ENCODE data around the gene CRTC2.

CRTC2 gene

GRCh38 chr1:153970346-153970745 is 11.9 kb upstream of the CRTC2 start:
- no peak for DNase-seq

DNA sequence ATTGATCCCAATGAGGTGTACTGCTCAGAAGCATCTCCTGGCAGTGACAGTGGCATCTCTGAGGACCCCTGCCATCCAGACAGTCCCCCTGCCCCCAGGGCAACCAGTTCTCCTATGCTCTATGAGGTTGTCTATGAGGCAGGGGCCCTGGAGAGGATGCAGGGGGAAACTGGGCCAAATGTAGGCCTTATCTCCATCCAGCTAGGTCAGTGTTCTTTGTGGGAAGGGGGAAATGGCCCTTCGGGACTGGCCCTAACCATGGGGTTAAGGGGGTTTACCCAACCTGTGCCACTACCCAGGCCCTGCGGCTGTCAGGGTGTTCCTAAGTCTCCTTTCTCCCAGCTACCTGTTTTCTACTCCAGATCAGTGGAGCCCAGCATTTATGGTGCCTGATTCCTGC is 10.6 kb upstream of the CRTC2 start:
- no peak for DNase-seq

DNA sequence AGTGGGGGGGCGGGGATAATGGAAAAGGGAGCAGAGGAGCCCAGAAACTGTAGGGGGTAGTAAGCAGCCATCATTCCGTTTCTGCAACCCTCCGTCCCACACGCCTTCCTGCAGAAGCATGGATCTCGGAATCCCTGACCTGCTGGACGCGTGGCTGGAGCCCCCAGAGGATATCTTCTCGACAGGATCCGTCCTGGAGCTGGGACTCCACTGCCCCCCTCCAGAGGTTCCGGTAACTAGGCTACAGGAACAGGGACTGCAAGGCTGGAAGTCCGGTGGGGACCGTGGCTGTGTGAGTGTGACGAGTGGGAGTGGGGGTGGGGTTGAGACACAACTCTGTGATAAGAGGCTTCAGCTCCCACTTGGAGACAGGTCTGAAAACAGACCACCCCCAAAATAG is 10.0 kb upstream of the CRTC2 start:
- no peak for DNase-seq

DNA sequence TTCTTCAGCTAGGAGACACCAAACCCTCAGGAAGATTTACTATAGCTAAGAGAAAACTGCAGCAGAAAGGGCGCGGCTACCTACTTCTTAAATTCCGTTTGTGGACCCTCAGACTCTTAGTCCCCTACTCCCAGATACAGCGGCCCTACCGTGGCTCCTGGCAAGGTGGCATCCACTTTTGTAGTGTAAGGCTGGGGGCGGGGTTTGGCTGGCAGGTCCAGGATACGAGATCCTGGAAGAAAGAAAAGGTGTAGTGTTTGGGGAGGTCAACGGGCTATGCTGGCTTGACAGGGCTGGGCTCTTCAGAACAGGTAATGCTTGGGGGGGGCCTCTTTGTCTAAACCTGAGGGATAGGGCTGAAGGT is 9.6 kb upstream of the CRTC2 start:
- DNase-seq, result peak; percentile 38

DNA sequence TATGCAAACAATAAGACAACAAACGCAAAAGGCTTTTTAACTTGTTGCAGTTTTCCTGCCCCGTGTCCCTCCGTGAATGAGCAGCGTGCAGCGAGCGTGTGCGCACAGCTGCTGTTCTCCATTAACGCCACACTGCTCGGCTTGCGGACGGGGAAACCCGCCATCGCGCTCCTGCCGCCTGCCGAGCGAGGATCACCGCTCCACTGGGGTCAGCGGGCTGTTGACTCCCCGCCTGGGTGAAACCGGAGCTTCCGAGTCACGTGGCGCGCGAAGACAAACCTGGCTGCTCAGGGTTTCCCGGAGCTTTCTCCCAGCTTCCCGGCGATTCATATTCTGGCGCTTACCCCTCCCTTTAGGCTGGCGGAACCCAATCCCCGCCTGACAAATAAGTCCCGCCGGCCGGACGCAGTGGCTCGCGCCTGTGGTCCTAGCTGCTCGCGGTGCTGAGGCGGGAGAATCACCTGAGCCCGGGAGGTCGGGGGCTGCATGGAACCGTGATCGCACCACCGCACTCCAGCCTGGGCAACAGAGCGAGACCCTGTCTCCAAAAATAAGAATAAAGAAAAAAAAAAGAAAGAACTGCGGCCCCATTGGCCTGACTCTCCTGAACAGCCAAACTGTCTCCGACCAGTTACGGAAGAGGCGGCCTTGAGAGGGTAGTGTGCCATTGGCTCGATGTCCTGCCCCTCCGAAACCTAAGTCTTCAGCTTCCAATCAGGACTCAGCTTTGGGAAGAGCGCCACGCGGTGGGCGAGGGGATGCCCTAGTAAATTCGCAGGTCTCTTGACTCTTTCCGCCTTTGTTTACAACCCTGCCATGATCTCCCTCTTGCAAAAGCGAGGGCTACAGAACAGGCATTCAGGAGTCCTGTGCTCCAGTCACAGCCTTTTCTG is 8.9 kb upstream of the CRTC2 start, which contains the start of gene CREB3L4:
TSS of gene CREB3L4 (plus strand) at position 796 of the 893 bp plus-strand sequence. CDS start 624 bp downstream, outside the sequence.
- DNase-seq, result peak; percentile 97

GRCh38 chr1:153963850-153964331 is 5.5 kb upstream of the CRTC2 start:
- peak; percentile 40 for DNase-seq

GRCh38 chr1:153963030-153963849 is 4.8 kb upstream of the CRTC2 start, which contains the start of gene SLC39A1:
TSS of gene SLC39A1 (minus strand) at chr1:153963537. CDS start at chr1:153962715, 822 bp downstream.
- DNase-seq, result peak; percentile 97

DNA sequence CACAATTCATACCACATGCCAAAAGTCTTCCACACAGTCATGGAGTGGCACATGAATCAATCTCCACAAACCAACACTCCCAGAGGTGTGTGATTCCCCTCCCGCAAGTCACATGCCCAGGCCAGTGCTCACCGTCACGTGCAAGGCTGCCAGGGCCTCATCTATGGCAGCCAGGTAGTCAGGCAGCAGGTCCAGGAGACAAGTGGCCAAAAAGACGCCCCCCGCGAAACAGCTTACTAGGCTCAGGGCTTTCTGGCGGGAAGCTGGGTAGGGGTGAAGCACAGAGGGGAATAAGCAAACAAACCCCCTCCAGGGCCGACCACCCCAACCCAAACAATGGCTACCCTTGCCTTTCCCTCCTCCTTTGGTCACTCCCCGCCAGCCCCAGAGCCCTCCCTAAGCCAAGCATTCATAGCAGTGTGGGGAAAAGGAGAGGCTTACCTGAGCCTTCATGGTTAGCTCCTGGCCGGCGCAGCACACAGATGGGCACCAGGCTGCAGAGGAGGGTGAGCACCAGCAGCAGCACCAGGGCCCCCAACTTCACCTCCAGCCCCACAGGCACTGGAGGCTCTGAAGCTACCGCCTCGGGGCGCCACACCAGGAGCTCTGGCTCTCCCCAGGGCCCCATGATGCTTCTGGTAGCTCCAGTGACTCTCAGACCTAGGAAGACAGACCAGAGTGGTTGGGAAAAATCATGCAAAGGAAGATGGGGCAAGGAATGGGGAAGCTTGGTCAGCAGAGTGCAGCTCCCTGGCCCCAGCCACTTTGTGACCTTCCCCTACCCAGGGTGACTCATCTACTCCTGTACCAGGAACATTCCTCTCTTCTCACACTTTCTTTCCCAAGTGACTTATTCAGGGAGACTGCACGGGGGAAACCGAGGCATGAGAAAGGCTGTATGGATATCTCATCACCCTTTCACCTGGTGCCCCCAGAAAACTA is 3.9 kb upstream of the CRTC2 start:
- no peak for DNase-seq

DNA sequence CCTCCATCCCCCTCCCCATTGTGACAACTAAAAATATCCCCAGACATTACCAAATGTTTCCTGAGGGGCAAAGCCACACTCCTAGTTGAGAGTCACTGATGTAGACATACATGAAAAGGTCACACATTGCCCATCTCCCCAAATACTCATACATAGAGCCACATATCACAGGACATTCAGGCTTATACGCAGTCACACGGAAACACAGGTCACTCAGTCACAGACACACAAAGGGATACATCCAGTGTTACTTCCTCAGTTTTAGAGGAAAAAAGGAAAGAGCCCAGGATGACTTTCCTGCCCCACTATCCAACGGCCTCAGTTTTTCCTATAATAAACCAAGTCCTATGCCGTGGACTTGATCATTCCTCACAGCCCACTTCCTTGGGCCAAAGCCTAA is 3.0 kb upstream of the CRTC2 start:
- DNase-seq, result no peak

DNA sequence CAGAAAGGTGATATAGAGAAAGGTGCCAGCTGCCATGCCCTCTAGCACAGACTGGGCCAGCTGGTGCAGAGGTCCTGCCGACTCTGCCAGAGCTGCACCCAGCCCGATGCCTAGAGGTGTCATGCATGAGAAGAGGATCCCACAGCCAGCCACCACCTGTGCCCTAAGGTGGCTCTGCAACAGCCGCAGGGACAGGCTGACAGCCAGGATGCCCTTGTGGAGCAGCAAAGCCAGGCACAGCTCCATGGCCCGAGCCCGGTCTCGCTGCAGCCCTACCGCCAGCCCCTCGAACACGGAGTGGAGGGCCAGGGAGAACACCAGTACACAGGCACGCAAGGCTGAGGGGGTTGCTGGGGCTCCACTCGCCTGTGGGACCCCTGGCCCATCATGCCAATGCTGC is 1.8 kb upstream of the CRTC2 start:
- DNase-seq, result no peak

- no peak for DNase-seq
These were observed 1.0 kb upstream of the CRTC2 start for GRCh38 chr1:153959454-153959853.

DNA sequence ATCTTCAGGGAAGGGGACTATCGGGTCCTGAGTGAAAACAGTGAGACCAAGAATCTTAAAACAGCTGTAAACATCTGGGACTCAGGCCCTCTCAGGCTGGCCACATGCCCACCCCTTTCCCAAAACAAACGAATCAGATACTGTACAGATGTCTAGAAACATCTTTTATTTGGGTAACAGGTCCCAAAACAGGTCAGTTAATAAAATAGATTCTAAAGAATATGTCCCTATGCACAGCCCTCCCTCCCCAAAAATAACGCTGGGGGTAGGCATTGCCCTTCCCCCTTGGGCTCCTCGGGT is 499 bp upstream of the CRTC2 start:
- DNase-seq, result no peak

- no peak for DNase-seq
These were observed 685 bp downstream of the CRTC2 start for GRCh38 chr1:153957744-153958110.

- no peak for DNase-seq
These were observed 1.3 kb downstream of the CRTC2 start for GRCh38 chr1:153956997-153957715.

DNA sequence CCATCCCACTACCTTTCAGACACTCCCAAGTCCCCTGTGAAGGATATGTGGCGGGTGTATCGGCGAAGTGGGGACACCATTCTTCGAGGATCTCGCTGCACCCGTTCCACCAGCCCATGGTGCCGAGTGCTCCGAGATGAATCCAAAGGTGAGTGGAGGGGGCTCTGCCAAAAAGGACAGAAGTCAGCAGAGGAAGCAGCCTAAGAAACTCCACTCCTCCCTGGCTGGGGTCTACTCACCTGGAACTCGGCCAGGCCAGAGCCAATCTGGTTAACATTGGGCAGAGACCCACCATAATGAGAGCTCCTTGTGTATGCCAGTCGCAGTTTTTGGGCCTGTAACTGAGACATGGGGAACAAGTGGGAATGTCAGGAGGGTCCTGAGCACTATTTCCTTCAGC is 3.6 kb downstream of the CRTC2 start:
- DNase-seq, result no peak

- DNase-seq, result no peak
These were observed 4.5 kb downstream of the CRTC2 start for GRCh38 chr1:153953859-153954365.

GRCh38 chr1:153951801-153952200 is 6.6 kb downstream of the CRTC2 start:
- DNase-seq, result no peak

GRCh38 chr1:153951183-153951582 is 7.2 kb downstream of the CRTC2 start:
- no peak for DNase-seq

GRCh38 chr1:153946622-153947241 is 11.7 kb downstream of the CRTC2 start, which contains the start of gene DENND4B:
TSS of gene DENND4B (minus strand) at chr1:153946718. CDS start at chr1:153944374, 2,344 bp downstream.
- peak; percentile 80 for DNase-seq

DNA sequence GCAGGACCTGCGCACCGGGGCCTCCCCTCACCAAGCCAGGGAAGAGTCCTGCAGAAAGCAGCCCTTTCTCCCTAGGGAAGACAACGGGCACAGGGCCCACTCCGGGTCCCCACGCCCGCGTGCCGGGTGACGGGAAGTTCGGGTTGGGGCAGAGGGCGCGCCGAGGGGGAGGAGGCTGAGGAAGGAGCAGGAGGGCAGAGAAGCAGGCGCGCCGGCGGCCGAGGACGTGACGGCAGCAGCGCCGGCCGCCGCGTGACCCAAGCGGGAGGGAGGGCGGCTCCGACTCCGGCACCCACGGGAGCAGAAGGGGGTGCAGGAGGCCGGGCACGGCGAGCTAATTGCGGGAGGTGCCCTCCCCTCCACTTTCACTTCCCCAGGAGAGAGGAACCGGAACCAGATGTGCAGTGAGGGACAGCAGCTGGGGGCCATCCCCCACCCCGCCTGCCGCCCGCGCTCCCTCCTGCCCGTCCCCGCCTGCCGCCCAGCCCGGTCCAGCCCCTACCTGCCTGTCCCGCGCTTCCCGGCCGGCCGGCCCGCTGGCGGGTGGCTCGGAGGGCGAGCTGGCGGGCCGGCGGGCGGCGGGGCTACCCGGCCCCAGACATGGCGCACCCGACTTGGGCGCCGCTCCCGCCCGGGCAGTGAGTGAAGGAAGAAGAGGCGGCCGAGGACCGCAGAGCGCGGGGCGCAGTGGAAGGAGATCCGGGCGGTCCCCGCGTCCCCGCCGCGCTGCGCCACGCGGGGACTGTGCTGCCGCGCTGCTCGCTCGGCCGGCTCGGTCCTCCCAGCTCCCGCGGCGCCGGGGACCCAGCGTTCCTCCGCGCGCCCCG is 12.4 kb downstream of the CRTC2 start:
- DNase-seq, result peak; percentile 47
